DND-41 (cell line): ENCODE measurements around the gene SLC25A39.

Experiments
- ATAC-seq: fragments of 200-7000 bp; cut with Tn5 transposase; 3 replicates; pipeline ENCODE4 v1.9.1; 2021; ENCODE audit warnings: low read depth; ENCODE audit not compliant: insufficient read depth
- DNase-seq: peaks from one replicate; pipeline ENCODE4 v3.0.0-alpha.2; 2020
- H2AFZ ChIP-seq: 2 replicates; pipeline ENCODE4 v1.6.0; 2012; ENCODE audit warnings: low read depth, low read length
- H3K27ac ChIP-seq: 2 replicates; pipeline ENCODE4 v1.5.1; 2012; ENCODE audit warnings: low read length, inconsistent platforms
- H3K27me3 ChIP-seq: fragments of 200-600 bp; sonication (generic); 2 replicates; pipeline ENCODE4 v1.6.0; 2012; ENCODE audit warnings: low read length, mild to moderate bottlenecking, inconsistent platforms; ENCODE audit not compliant: insufficient read depth, poor library complexity
- H3K36me3 ChIP-seq: 2 replicates; pipeline ENCODE4 v1.5.1; 2012; ENCODE audit warnings: low read length, inconsistent platforms; ENCODE audit not compliant: insufficient read depth
- H3K4me1 ChIP-seq: 2 replicates; pipeline ENCODE4 v1.5.1; 2012; ENCODE audit warnings: mild to moderate bottlenecking, low read length; ENCODE audit not compliant: insufficient read depth
- H3K4me2 ChIP-seq: 2 replicates; pipeline ENCODE4 v1.6.0; 2012; ENCODE audit warnings: mild to moderate bottlenecking, moderate library complexity, low read length, inconsistent platforms; ENCODE audit not compliant: insufficient read depth
- H3K4me3 ChIP-seq, 2 experiments: fragments of 200-600 bp in 1 of 2; shearing (Covaris generic) in 1 of 2; 2 replicates each; pipeline ENCODE4 v1.5.1; 2012 to 2016; ENCODE audit warnings: inconsistent platforms in 2 of 2, low read length in 2 of 2, mild to moderate bottlenecking in 2 of 2, low read depth in 1 of 2, moderate library complexity in 1 of 2
- H3K79me2 ChIP-seq: 2 replicates; pipeline ENCODE4 v1.6.0; 2012; ENCODE audit warnings: low read length, inconsistent platforms; ENCODE audit not compliant: insufficient read depth
- H3K9ac ChIP-seq: 2 replicates; pipeline ENCODE4 v1.6.0; 2012; ENCODE audit warnings: low read depth, mild to moderate bottlenecking, inconsistent platforms, low read length, moderate library complexity
- H3K9me3 ChIP-seq: 2 replicates; pipeline ENCODE4 v1.5.1; 2012; ENCODE audit warnings: low read length, moderate library complexity, mild to moderate bottlenecking, inconsistent platforms; ENCODE audit not compliant: insufficient read depth, severe bottlenecking
- H4K20me1 ChIP-seq: 2 replicates; pipeline ENCODE4 v1.6.0; 2012; ENCODE audit warnings: low read length; ENCODE audit not compliant: insufficient read depth
- EZH2 ChIP-seq: IDR thresholded peaks from 3 replicates; pipeline ENCODE4 v1.6.1; 2012; ENCODE audit warnings: borderline replicate concordance, low read depth, mild to moderate bottlenecking, moderate library complexity, low read length, inconsistent platforms; ENCODE audit not compliant: severe bottlenecking
- TF ChIP-seq, protein P1 (sequence below): IDR thresholded peaks from 2 replicates; pipeline ENCODE4 v1.5.1; 2012; ENCODE audit warnings: borderline replicate concordance, low read length, moderate library complexity, mild to moderate bottlenecking; ENCODE audit not compliant: poor library complexity, severe bottlenecking; ENCODE audit errors: extremely low read depth

SLC25A39 gene

DNA sequence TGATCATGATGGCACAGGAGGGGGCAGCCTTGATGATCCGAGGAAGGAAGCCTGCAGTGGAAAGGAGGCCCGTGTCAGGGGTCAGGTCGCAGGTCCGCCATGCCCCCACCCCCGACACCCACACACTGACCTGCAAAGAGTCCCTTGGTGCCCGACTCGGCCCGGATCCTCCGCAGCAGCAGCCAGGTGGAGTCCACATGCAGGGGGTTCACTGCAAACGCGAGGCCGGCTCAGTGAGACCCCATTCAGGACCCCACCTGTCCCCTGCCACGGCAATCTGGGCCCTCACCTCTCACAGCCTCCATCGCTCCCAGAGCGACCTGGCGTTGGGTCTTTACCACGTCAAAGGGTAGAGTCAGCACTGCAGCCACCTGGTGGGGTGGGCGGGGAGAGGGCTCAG, 4.6 kb downstream of the SLC25A39 start:
- ATAC-seq (no peak), DNase-seq (no peak)
- H3K9ac ChIP-seq, result no peak overlapping the region
- no peak overlapping the region for H3K4me3 ChIP-seq
- H3K36me3 ChIP-seq, result peaks cover 34% of the 10 kb centered on the region
- H3K4me1 ChIP-seq, result peaks cover 23% of the 10 kb centered on the region
- TF ChIP-seq, protein P1, sequence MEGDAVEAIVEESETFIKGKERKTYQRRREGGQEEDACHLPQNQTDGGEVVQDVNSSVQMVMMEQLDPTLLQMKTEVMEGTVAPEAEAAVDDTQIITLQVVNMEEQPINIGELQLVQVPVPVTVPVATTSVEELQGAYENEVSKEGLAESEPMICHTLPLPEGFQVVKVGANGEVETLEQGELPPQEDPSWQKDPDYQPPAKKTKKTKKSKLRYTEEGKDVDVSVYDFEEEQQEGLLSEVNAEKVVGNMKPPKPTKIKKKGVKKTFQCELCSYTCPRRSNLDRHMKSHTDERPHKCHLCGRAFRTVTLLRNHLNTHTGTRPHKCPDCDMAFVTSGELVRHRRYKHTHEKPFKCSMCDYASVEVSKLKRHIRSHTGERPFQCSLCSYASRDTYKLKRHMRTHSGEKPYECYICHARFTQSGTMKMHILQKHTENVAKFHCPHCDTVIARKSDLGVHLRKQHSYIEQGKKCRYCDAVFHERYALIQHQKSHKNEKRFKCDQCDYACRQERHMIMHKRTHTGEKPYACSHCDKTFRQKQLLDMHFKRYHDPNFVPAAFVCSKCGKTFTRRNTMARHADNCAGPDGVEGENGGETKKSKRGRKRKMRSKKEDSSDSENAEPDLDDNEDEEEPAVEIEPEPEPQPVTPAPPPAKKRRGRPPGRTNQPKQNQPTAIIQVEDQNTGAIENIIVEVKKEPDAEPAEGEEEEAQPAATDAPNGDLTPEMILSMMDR, result no peak
- TF ChIP-seq EZH2, result no peak
- H3K79me2 ChIP-seq, result peaks cover 23% of the 10 kb centered on the region
- no peaks in the 10 kb centered on the region for H3K9me3 ChIP-seq
- peaks cover 12% of the 10 kb centered on the region for H3K27me3 ChIP-seq
- H4K20me1 ChIP-seq, result peaks cover 30% of the 10 kb centered on the region
- H2AFZ ChIP-seq, result no peak overlapping the region
- H3K27ac ChIP-seq, result no peak overlapping the region
- no peak overlapping the region for H3K4me2 ChIP-seq

DNA sequence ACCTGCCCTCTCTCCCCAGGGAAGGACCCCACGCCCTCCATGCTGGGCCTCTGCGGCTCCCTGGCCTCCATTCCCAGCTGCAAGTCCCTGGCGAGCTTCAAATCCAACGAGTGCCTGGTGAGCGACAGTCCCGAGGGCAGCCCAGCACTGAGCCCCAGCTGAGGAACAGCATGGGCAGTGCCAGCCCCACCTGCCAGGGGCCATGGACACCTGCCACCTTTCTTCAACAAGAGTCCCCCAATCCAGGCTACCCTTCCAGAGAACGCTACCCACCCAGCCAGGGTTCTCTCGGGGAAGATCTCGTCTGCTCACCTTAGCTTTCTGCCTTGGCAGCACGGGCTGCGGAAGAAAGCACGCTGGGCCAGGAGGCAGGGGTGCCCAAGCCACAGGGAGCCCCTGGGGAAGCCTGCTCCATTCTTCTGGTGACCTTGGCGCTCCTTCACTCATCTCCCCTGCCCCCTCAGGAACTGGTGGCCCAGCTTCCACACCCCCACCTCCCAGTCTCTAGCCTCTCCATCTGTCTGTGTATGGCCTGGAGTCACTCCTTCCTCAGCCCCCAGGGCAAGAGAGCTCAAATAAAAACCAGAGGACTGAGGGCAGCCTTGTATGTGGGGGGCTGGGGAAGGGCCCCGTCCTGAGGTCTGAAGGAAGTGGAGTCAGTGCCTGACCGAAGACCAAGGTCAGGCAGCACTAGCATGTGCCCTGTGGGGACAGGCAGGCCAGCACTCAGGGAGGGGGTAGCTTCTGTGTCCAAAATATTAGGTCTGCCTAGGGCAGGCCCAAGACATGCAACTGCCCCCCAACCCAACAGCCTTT, 6.3 kb downstream of the SLC25A39 start:
- H3K79me2 ChIP-seq, result peaks cover 8% of the 10 kb centered on the region; the same call in 1 of the 2 replicates
- no peak for DNase-seq
- H3K27me3 ChIP-seq, result peaks cover 17% of the 10 kb centered on the region
- H3K4me1 ChIP-seq, result peaks cover 12% of the 10 kb centered on the region
- no peak for TF ChIP-seq EZH2
- TF ChIP-seq, protein P1, result no peak
- peaks cover 29% of the 10 kb centered on the region for H4K20me1 ChIP-seq
- H3K4me2 ChIP-seq, result no peak overlapping the region
- no peak overlapping the region for H3K27ac ChIP-seq
- peaks cover 34% of the 10 kb centered on the region for H3K36me3 ChIP-seq
- no peaks in the 10 kb centered on the region for H3K9me3 ChIP-seq
- no peak overlapping the region for H3K4me3 ChIP-seq
- H2AFZ ChIP-seq, result no peak overlapping the region
- ATAC-seq, result peak; percentile 13; the same call in 2 of the 3 replicates
- H3K9ac ChIP-seq, result no peak overlapping the region

DNA sequence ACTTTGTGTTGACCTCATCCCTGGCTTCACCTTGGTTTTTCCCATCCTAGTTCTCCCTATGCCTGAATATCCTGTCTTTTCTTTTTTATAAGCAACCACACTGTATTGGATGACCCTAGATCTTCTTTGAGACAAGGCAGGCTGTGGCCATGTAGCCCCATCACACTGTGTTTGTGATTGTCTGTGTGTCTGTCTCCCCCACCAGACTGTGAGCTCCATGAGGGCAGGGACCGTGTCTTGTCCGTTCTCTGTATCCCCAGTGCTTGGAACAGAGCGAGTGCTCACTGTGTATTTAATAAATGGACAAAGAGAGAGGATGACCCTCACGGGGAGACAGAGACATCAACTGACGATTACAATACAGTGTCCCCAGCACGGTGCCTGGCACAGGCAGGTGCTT, 7.1 kb downstream of the SLC25A39 start:
- Histone ChIP-seq H2AFZ (no peak overlapping the region), H3K79me2 (peaks cover 4% of the 10 kb centered on the region; the same call in 1 of the 2 replicates), H3K27ac (no peak overlapping the region), H3K4me1 (peaks cover 4% of the 10 kb centered on the region), H3K9me3 (no peaks in the 10 kb centered on the region), H3K4me2 (no peak overlapping the region), H3K4me3 (no peak overlapping the region), H3K36me3 (peaks cover 33% of the 10 kb centered on the region), H3K9ac (no peak overlapping the region), H4K20me1 (peaks cover 27% of the 10 kb centered on the region), H3K27me3 (peaks cover 17% of the 10 kb centered on the region)
- DNase-seq (no peak), ATAC-seq (no peak)
- TF ChIP-seq, protein P1, result no peak
- TF ChIP-seq EZH2, result no peak
